ENCODE results near the gene PPP1R8. TPM values are rescaled to one million over a fixed set of nuclear protein-coding genes. Genes with fewer than 3 reads are reported as not detected.

The PPP1R8 gene
- total and polyA plus RNA-seq, 9 of the 15 experiments (the other 6 are each of a cell fraction or from before 2014, with no cell fraction given): 16.2 to 107 (median 75.3) TPM

GRCh38 chr1:27833470-27833869 is 2.9 kb downstream of the PPP1R8 start (continued):
- TF ChIP-seq CEBPZ (IDR thresholded peaks at IDR 0.05; ENCODE audit: borderline replicate concordance, low read depth, low read length) (no peak), MAFF (IDR thresholded peaks at IDR 0.05; ENCODE audit: low read length) (peak; percentile 59), C11orf30 (IDR thresholded peaks at IDR 0.05; ENCODE audit: low read depth) (peak; percentile 63)

GRCh38 chr1:27835046-27835445 is 4.5 kb downstream of the PPP1R8 start:
- intact Hi-C loops (cut with micrococcal nuclease): no loop called here
- no peak overlapping the region for H3K4me3 ChIP-seq
- CTCF ChIA-PET (ENCODE audit: low intra/inter-chr PET ratio): no interaction called here

More at GRCh38 chr1:27835046-27835445, 4.5 kb downstream of the PPP1R8 start:
- Histone ChIP-seq H3K9me3 (replicated peaks; ENCODE audit: control insufficient read depth, insufficient read depth, low read depth, low read length) (no peaks in the 10 kb centered on the region), H3K9ac (ENCODE audit: insufficient read depth in 1 of 2, low read depth in 2 of 2, low read length in 2 of 2) (no peak overlapping the region), H3K27ac (ENCODE audit: extremely low read depth, low read depth, low read length) (no peak overlapping the region), H4K20me1 (replicated peaks; ENCODE audit: control insufficient read depth, insufficient read depth, low read length) (no peaks in the 10 kb centered on the region), H3K4me1 (replicated peaks in 1 of 2; ENCODE audit: control insufficient read depth in 2 of 2, insufficient read depth in 2 of 2, low read length in 2 of 2) (peaks cover 4 to 10% of the 10 kb centered on the region in 2 experiments; a peak in 3 of 5 replicates), H3K79me2 (ENCODE audit: control insufficient read depth, insufficient read depth, low read length) (peaks cover 74% of the 10 kb centered on the region), H3K4me2 (ENCODE audit: insufficient read depth, low read length) (no peak overlapping the region), H3K27me3 (ENCODE audit: control insufficient read depth in 2 of 2, insufficient read depth in 2 of 2, low read length in 2 of 2) (no peaks in the 10 kb centered on the region), H3K9me1 (ENCODE audit: control insufficient read depth, insufficient read depth, low read length) (no peaks in the 10 kb centered on the region), H3K36me3 (ENCODE audit: control insufficient read depth, insufficient read depth, low read length) (peaks cover 66% of the 10 kb centered on the region), H2AFZ (ENCODE audit: low read depth, low read length) (no peak overlapping the region)
- ATAC-seq: no peak
- no peak for DNase-seq (ENCODE audit: extremely low read depth in 1 of 4, low spot score in 3 of 4)
- FAIRE-seq: no peak
- BruUV-seq (replicated peaks): no TSS peak
- in situ Hi-C loops (cut with MboI): no loop called here
- no peak for TF ChIP-seq ELF2 (CRISPR knock-in tag; IDR thresholded peaks at IDR 0.05)
- TF ChIP-seq CREB3L1 (IDR thresholded peaks at IDR 0.05; ENCODE audit: borderline replicate concordance, low read depth): no peak
- POLR2A ChIA-PET: interaction anchor here (0.6 to 2.4 kb wide), 5 partner anchors 8 to 1551 kb away, joined by 3 to 12 read pairs (median 5); no protein-coding TSS in a partner anchor

Data from K562 (cell line).